Retina (tissue), 1 donor: ENCODE data around the gene PMIS2.

Experiments used
- DNase-seq: peaks from one replicate; pipeline ENCODE4 v3.0.0-alpha.2; 2016

PMIS2 gene

GRCh38 chr19:35556846-35557538, 29.0 kb upstream of the PMIS2 start:
- no peak for DNase-seq

- peak; percentile 90 for DNase-seq
Measured at GRCh38 chr19:35557539-35558399, 28.2 kb upstream of the PMIS2 start.

- peak; percentile 18 for DNase-seq
Measured at GRCh38 chr19:35558400-35559280, 27.3 kb upstream of the PMIS2 start.

- no peak for DNase-seq
Measured at GRCh38 chr19:35559281-35559659, 26.7 kb upstream of the PMIS2 start.

- peak; percentile 6 for DNase-seq
Measured at GRCh38 chr19:35559781-35560180, 26.2 kb upstream of the PMIS2 start.

- DNase-seq = no peak
Measured at GRCh38 chr19:35560271-35560670, 25.7 kb upstream of the PMIS2 start.

- DNase-seq = no peak
Measured at GRCh38 chr19:35560677-35561076, 25.3 kb upstream of the PMIS2 start.

GRCh38 chr19:35561436-35561835, 24.5 kb upstream of the PMIS2 start:
- no peak for DNase-seq

- no peak for DNase-seq
Measured at GRCh38 chr19:35562336-35562735, 23.6 kb upstream of the PMIS2 start.

- no peak for DNase-seq
Measured at GRCh38 chr19:35562776-35563175, 23.2 kb upstream of the PMIS2 start.

- no peak for DNase-seq
Measured at GRCh38 chr19:35563207-35563829, 22.7 kb upstream of the PMIS2 start, which contains the start of gene ATP4A. ATP4A (minus strand) TSS chr19:35563658; CDS start chr19:35563629, 29 bp downstream.

GRCh38 chr19:35565016-35565856, 20.7 kb upstream of the PMIS2 start:
- DNase-seq = no peak

- no peak for DNase-seq
Measured at GRCh38 chr19:35566738-35567137, 19.2 kb upstream of the PMIS2 start.

- no peak for DNase-seq
Measured at GRCh38 chr19:35569281-35569781, 16.6 kb upstream of the PMIS2 start.

GRCh38 chr19:35571406-35571965, 14.5 kb upstream of the PMIS2 start:
- DNase-seq = no peak

- DNase-seq = no peak
Measured at GRCh38 chr19:35577918-35578317, 8.1 kb upstream of the PMIS2 start.

GRCh38 chr19:35578707-35579106, 7.3 kb upstream of the PMIS2 start:
- no peak for DNase-seq

GRCh38 chr19:35582760-35583159, 3.2 kb upstream of the PMIS2 start:
- no peak for DNase-seq

GRCh38 chr19:35587321-35587720, 1.3 kb downstream of the PMIS2 start:
- DNase-seq = peak; percentile 32

GRCh38 chr19:35590875-35591274, 4.9 kb downstream of the PMIS2 start:
- DNase-seq = no peak

GRCh38 chr19:35592226-35592625, 6.3 kb downstream of the PMIS2 start:
- peak; percentile 31 for DNase-seq
